Testis (tissue), 3 donors: ENCODE data around the gene APOC3. TPM values are rescaled to one million over a fixed set of nuclear protein-coding genes. Genes with fewer than 3 reads are reported as not detected.
A peak's percentile ranks its signal among the peaks of the same experiment; 100 is the strongest.

Experiments
- DNase-seq: peaks from one replicate; pipeline ENCODE4 v3.0.0-alpha.2; 2019
- H3K27ac ChIP-seq, 2 donors: fragments of 200-600 bp; sonication (generic); one replicate each; pipeline ENCODE4 v1.5.1; 2019
- H3K27me3 ChIP-seq: fragments of 200-600 bp; sonication (generic); one replicate; pipeline ENCODE4 v1.5.1; 2019
- H3K36me3 ChIP-seq: fragments of 200-600 bp; sonication (generic); one replicate; pipeline ENCODE4 v1.5.1; 2017; ENCODE audit warnings: low read depth; ENCODE audit errors: missing control alignments
- H3K4me1 ChIP-seq: fragments of 200-600 bp; sonication (generic); one replicate; pipeline ENCODE4 v1.5.1; 2019
- H3K4me3 ChIP-seq, 2 donors: fragments of 200-600 bp; sonication (generic); one replicate each; pipeline ENCODE4 v1.5.1; 2017 to 2019
- H3K9me3 ChIP-seq: fragments of 200-600 bp; sonication (generic); one replicate; pipeline ENCODE4 v1.5.1; 2017
- POLR2A ChIP-seq: fragments of 450-650 bp; IDR thresholded peaks from one replicate; pipeline ENCODE4 v1.6.1; 2017; ENCODE audit warnings: antibody characterized with exemption, mild to moderate bottlenecking, moderate library complexity
- WGBS, 2 donors: methylation state at CpG; one replicate each; pipeline ENCODE4 v1.1.5; 2018; 5-methylcytosine and 5-hydroxymethylcytosine counted together
- intact Hi-C: fragments of 100-400 bp; cut with DNase I; formaldehyde crosslinking; loops from one replicate; pipeline ENCODE4 v1.15.1; 2023; ENCODE audit warnings: low total_unique reads
- polyA plus RNA-seq: library from polyadenylated mRNA; stranded (reverse); fragments of 350-450 nt; fragmentation: Illumina TruSeq; extraction: RNeasy Lipid Tissue Mini Kit (QIAGEN cat#74804); gene quantifications from one replicate; pipeline ENCODE4 v1.2.3, GENCODE V29; 2014; ENCODE audit warnings: low read depth, low replicate concordance; ENCODE audit not compliant: insufficient read depth
- total RNA-seq, 2 donors: library from RNA; depleted of rRNA; stranded (reverse); fragments of >200 nt; gene quantifications; one replicate each; pipeline ENCODE4 v1.2.3, GENCODE V29; 2016
- TF ChIP-seq, protein P1 (sequence below), 3 experiments: fragments of 450-650 bp in 2 of 3; fragments of 200-600 bp in 1 of 3; sonication (generic) in 1 of 3; IDR thresholded peaks; one replicate each; pipeline ENCODE4 v1.5.1; 2016 to 2019; ENCODE audit warnings: antibody characterized with exemption in 3 of 3, mild to moderate bottlenecking in 2 of 3, moderate library complexity in 1 of 3

APOC3 gene
- total and polyA plus RNA-seq, 3 donors from 2014 or later = 0.81 to 4.0 TPM; not detected in 1

DNA sequence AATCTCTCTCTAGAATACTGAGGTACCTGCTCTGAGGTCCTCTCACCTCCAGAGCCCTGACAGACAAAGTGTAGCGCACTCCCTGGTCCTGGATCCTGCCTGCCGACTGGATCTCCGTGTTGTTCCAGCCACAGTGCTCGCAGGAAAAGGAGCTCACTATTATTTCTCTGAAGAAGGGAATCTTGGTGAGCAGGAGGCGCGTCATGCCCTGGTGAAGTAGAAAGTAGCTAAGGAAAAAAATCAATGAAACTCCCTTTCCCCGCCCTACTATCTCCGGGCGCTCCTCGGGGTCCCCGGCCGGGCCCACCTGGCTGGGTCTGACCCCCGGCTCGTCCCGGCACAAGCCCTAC is 42.3 kb upstream of the APOC3 start:
- Histone ChIP-seq H3K4me3 (peak overlapping the region; percentile 98 to 99), H3K36me3 (no peaks in the 10 kb centered on the region), H3K4me1 (peaks cover 11% of the 10 kb centered on the region), H3K27me3 (no peaks in the 10 kb centered on the region), H3K27ac (peak overlapping the region; percentile 61 to 84), H3K9me3 (no peaks in the 10 kb centered on the region)
- WGBS, 2 donors = 0% methylated on average over 15 of the region's 15 CpGs
- intact Hi-C loops = no loop called here
- TF ChIP-seq, protein P1, sequence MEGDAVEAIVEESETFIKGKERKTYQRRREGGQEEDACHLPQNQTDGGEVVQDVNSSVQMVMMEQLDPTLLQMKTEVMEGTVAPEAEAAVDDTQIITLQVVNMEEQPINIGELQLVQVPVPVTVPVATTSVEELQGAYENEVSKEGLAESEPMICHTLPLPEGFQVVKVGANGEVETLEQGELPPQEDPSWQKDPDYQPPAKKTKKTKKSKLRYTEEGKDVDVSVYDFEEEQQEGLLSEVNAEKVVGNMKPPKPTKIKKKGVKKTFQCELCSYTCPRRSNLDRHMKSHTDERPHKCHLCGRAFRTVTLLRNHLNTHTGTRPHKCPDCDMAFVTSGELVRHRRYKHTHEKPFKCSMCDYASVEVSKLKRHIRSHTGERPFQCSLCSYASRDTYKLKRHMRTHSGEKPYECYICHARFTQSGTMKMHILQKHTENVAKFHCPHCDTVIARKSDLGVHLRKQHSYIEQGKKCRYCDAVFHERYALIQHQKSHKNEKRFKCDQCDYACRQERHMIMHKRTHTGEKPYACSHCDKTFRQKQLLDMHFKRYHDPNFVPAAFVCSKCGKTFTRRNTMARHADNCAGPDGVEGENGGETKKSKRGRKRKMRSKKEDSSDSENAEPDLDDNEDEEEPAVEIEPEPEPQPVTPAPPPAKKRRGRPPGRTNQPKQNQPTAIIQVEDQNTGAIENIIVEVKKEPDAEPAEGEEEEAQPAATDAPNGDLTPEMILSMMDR (IDR thresholded peaks at IDR 0.05) = no peak
- TF ChIP-seq POLR2A = no peak
- peak; percentile 20 for DNase-seq

DNA sequence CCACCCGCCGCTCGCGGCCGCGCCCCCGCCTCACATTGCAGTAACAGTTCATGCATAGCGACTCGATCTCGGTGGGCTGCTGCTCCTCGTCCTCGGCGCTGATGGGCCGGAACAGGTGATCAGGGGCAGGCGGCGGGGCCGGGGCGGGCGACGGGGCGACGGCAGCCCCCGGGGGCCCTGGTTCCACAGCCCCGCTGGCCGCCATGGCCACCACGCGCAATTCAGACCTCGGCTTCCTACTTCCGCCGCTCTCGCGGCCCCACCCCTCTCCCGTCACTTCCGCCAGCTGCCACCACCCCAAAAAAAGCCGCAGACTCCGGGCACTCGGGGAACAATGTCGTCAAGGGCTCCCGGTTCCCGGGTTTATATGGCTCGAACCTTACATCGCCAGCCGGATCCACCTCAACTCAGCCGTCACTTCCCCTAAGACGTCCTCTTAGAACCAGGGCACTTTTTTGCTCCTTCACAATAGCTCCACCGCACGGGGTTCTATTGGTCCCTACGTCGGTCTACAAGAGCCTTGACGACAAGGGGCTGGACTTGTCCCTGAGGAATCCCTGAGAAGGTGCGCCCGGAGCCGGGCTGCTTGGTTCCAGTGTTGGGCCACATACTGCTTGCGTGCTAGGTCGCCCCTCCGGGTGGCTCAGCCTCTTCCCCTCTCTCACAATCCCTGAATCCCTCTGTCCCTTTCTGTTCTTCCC is 41.8 kb upstream of the APOC3 start, which contains the start of gene ZPR1:
Gene ZPR1, minus strand, starts transcription at position 238 of the 701 bp plus-strand sequence. Its CDS starts 33 bp downstream, at position 205.
- WGBS, 2 donors = 2 to 3% methylated on average over 17 to 54 of the region's 56 CpGs
- Histone ChIP-seq H3K4me1 (peaks cover 11% of the 10 kb centered on the region), H3K36me3 (no peaks in the 10 kb centered on the region), H3K4me3 (peak within 1 kb of the TSS; percentile 98 to 99), H3K27ac (peak within 1 kb of the TSS; percentile 61 to 84), H3K9me3 (no peaks in the 10 kb centered on the region), H3K27me3 (no peaks in the 10 kb centered on the region)
- peak; percentile 89 for DNase-seq
- intact Hi-C loops = no loop called here
- no peak for TF ChIP-seq POLR2A
- TF ChIP-seq, protein P1 (IDR thresholded peaks at IDR 0.05) = peak in 2 of 3 experiments; percentile 7 to 27

DNA sequence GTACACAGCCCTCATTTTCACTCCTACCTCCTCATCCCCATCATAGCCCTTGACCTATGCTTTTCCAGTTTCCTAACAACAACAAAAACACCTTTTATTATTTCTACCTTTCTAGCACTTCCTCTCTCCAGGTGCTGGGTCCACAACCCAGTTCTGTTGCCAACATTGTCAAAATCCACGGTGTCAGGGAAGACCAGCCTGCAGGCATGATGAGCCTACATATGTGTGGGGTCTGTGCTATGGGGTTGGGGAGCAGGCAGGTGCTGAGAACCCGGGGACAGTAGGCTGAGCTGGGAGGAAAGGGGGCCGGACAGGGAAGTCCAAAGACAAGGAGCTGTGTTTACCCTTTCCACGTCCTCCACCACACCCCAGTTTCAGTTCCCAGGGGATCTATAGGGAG is 41.2 kb upstream of the APOC3 start:
- peaks cover 11% of the 10 kb centered on the region for H3K4me1 ChIP-seq
- DNase-seq = no peak
- no peaks in the 10 kb centered on the region for H3K9me3 ChIP-seq
- no peaks in the 10 kb centered on the region for H3K27me3 ChIP-seq
- TF ChIP-seq, protein P1 (IDR thresholded peaks at IDR 0.05) = no peak
- no peak for TF ChIP-seq POLR2A
- H3K27ac ChIP-seq = peak overlapping the region in 1 of 2 donors; percentile 84
- H3K4me3 ChIP-seq = peak overlapping the region; percentile 98 to 99
- WGBS, 2 donors = 54 to 61% methylated on average over 4 of the region's 4 CpGs
- intact Hi-C loops = no loop called here
- no peaks in the 10 kb centered on the region for H3K36me3 ChIP-seq

DNA sequence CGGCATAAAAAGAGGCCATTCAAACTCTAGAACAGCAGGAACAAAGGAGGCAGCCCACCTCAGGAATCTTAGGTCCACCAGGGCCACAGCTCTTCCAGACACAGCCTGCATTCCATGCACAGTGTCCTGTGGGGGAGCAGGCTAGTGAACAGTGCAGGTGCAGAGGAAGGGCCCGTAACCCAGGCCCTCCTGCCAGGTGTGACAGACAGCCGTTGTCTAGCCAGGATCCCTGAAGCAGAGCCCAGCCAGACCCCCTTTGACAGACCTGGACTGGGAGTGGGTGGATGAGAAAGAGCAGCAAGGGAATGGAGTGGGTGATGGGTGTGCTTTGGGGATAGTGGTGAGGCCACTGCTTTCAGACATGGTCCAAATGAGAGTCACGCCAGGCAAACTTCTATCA is 40.7 kb upstream of the APOC3 start:
- TF ChIP-seq, protein P1 (IDR thresholded peaks at IDR 0.05) = no peak
- no peak for TF ChIP-seq POLR2A
- Histone ChIP-seq H3K9me3 (no peaks in the 10 kb centered on the region), H3K27ac (no peak overlapping the region), H3K4me1 (peaks cover 11% of the 10 kb centered on the region), H3K4me3 (no peak overlapping the region), H3K36me3 (no peaks in the 10 kb centered on the region), H3K27me3 (no peaks in the 10 kb centered on the region)
- intact Hi-C loops = no loop called here
- 72 to 86% methylated on average over 2 to 4 of the region's 4 CpGs for WGBS, 2 donors
- no peak for DNase-seq
